ENCODE measurements around the gene UBXN1.

UBXN1 gene

DNA sequence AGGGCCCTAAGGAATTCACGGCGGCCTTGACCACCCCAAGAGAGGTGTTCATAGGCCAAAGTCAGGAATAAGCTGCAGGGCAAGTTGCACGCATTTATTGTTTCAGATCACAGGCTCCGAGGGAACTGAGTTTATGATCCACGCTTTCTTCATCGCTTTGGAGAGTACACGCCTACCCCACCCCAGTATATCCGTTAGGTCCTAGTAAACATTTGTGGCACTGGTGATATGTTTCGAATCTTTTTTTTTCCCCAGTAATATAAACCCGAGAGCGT is 33.3 kb downstream of the UBXN1 start:
- H3K4me3 ChIP-seq (ENCODE audit: low read depth, low read length), result peak overlapping the region; percentile 90
- TF ChIP-seq, protein P1, sequence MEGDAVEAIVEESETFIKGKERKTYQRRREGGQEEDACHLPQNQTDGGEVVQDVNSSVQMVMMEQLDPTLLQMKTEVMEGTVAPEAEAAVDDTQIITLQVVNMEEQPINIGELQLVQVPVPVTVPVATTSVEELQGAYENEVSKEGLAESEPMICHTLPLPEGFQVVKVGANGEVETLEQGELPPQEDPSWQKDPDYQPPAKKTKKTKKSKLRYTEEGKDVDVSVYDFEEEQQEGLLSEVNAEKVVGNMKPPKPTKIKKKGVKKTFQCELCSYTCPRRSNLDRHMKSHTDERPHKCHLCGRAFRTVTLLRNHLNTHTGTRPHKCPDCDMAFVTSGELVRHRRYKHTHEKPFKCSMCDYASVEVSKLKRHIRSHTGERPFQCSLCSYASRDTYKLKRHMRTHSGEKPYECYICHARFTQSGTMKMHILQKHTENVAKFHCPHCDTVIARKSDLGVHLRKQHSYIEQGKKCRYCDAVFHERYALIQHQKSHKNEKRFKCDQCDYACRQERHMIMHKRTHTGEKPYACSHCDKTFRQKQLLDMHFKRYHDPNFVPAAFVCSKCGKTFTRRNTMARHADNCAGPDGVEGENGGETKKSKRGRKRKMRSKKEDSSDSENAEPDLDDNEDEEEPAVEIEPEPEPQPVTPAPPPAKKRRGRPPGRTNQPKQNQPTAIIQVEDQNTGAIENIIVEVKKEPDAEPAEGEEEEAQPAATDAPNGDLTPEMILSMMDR (conservative IDR thresholded peaks at IDR 0.05; ENCODE audit: low read depth, low read length), result no peak
- DNase-seq (ENCODE audit: low read depth), result no peak

DNA sequence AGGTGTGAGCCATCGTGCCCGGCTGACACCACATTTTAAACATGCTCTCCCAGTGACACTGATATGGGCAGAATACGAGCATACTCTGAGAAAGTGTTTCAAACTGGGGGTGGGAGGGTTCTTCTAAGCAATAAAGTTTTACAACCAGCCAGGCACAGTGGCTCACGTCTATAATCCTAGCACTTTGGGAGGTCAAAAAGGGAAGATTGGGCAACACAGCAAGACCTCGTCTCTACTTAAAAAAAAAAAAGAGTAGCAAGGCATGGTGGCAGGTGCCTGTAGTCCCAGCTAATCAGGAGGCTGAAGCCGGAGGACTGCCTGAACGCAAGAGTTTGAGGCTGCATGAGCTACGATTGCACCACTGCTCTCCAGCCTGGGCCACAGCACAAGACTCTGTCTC is 34.7 kb downstream of the UBXN1 start:
- H3K4me3 ChIP-seq (ENCODE audit: low read depth, low read length), result no peak overlapping the region
- DNase-seq (ENCODE audit: low read depth), result no peak
- TF ChIP-seq, protein P1 (conservative IDR thresholded peaks at IDR 0.05; ENCODE audit: low read depth, low read length), result no peak

DNA sequence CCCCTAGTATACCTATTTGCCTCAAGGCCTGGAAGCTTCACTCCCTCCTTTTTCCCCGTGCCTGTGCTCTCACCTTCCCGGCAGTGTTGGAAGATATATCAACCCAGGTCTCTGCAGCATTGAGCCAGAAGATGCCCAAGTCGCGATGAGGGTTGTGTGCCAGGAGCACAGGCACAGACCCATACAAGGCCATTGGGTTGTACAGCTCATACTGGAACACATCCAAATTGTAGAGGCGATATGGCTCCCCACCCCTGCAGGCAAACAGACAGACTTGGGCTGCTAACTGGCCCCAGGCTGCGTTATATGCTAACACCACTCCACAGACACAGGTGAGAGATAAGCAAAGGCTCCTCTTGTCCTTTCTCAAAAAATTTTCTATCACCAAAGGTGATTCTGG is 46.4 kb downstream of the UBXN1 start:
- DNase-seq (ENCODE audit: low read depth), result no peak
- no peak overlapping the region for H3K4me3 ChIP-seq (ENCODE audit: low read depth, low read length)
- TF ChIP-seq, protein P1 (conservative IDR thresholded peaks at IDR 0.05; ENCODE audit: low read depth, low read length), result no peak

DNA sequence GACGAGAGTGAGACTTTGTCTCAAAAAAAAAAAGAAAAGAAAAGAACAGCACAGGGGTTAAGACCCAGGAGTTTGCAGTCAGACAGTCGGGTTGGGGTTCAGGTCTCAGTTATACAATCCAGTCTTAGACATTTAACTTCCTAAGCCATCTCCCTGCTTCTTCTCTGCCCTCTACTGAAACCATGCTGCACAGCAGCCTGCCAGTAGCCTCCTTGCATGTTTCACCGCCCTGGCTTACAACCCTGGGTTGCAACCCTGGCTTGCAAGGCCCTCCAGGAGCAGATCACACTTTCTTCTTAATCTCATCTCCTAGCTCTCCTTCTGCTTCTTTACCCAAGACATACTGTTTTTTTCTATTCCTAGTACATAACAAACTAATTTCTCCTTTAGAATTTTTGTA is 51.2 kb downstream of the UBXN1 start:
- TF ChIP-seq, protein P1 (conservative IDR thresholded peaks at IDR 0.05; ENCODE audit: low read depth, low read length), result peak; percentile 29
- no peak overlapping the region for H3K4me3 ChIP-seq (ENCODE audit: low read depth, low read length)
- peak; percentile 37 for DNase-seq (ENCODE audit: low read depth)

All from choroid plexus epithelial cell (primary cell).